Suprapubic skin (tissue), 4 donors: Measurements from ENCODE around the gene ADAM19. TPM values are rescaled to one million over a fixed set of nuclear protein-coding genes. Genes with fewer than 3 reads are reported as not detected.
A peak's percentile ranks its signal among the peaks of the same experiment; 100 is the strongest.

Source experiments
- DNase-seq, 2 donors: peaks; one replicate each; pipeline ENCODE4 v3.0.0-alpha.2; 2019; ENCODE audit warnings: low spot score in 2 of 2
- H3K27ac ChIP-seq: fragments of 200-600 bp; sonication (generic); one replicate; pipeline ENCODE4 v1.5.1; 2019
- H3K27me3 ChIP-seq: fragments of 200-600 bp; sonication (generic); one replicate; pipeline ENCODE4 v1.5.1; 2019
- H3K36me3 ChIP-seq: fragments of 200-600 bp; sonication (generic); one replicate; pipeline ENCODE4 v1.5.1; 2019
- H3K4me1 ChIP-seq: fragments of 200-600 bp; sonication (generic); one replicate; pipeline ENCODE4 v1.5.1; 2019
- H3K4me3 ChIP-seq: fragments of 200-600 bp; sonication (generic); one replicate; pipeline ENCODE4 v1.5.1; 2019; ENCODE audit warnings: mild to moderate bottlenecking
- H3K9me3 ChIP-seq: fragments of 200-600 bp; sonication (generic); one replicate; pipeline ENCODE4 v1.5.1; 2019
- CTCF ChIP-seq, 2 donors: fragments of 200-600 bp in 1 of 2; fragments of 450-650 bp in 1 of 2; sonication (generic) in 1 of 2; IDR thresholded peaks; one replicate each; pipeline ENCODE4 v1.5.1; 2016 to 2019; ENCODE audit warnings: antibody characterized with exemption in 2 of 2, mild to moderate bottlenecking in 1 of 2, moderate library complexity in 1 of 2
- EP300 ChIP-seq: sonication (generic); formaldehyde crosslinking; IDR thresholded peaks from one replicate; pipeline ENCODE4 v1.6.1; 2017; ENCODE audit warnings: antibody characterized with exemption
- POLR2A ChIP-seq, 2 donors: fragments of 450-650 bp; IDR thresholded peaks; one replicate each; pipeline ENCODE4 v1.6.1; 2017; ENCODE audit warnings: antibody characterized with exemption in 2 of 2, mild to moderate bottlenecking in 2 of 2, moderate library complexity in 2 of 2
- POLR2AphosphoS5 ChIP-seq, 3 donors: sonication (generic); formaldehyde crosslinking; IDR thresholded peaks; one replicate each; pipeline ENCODE4 v1.6.1; 2017; ENCODE audit warnings: antibody characterized with exemption in 3 of 3
- WGBS: methylation state at CpG from one replicate; pipeline ENCODE4 v1.1.5; 2018; 5-methylcytosine and 5-hydroxymethylcytosine counted together
- total RNA-seq, 4 donors: library from RNA; depleted of rRNA; stranded (reverse); fragments of >200 nt; gene quantifications; one replicate each; pipeline ENCODE4 v1.1.0, GENCODE V29; 2016

Gene ADAM19
- total RNA-seq, 4 donors from 2014 or later = 0.42 to 2.6 (median 1.3) TPM

GRCh38 chr5:157479166-157479565 is 96.4 kb downstream of the ADAM19 start:
- WGBS = 87% methylated on average over 4 of the region's 4 CpGs
- H3K27ac ChIP-seq = no peak overlapping the region

GRCh38 chr5:157478726-157479125 is 96.8 kb downstream of the ADAM19 start:
- no peak for DNase-seq
- Histone ChIP-seq H3K27ac (no peak overlapping the region), H3K4me3 (no peak overlapping the region), H3K4me1 (no peaks in the 10 kb centered on the region), H3K9me3 (no peaks in the 10 kb centered on the region), H3K27me3 (no peaks in the 10 kb centered on the region), H3K36me3 (peaks cover 4% of the 10 kb centered on the region)
- TF ChIP-seq EP300 = no peak
- no peak for TF ChIP-seq POLR2AphosphoS5 (IDR thresholded peaks at IDR 0.05)
- TF ChIP-seq CTCF (IDR thresholded peaks at IDR 0.05) = no peak
- no peak for TF ChIP-seq POLR2A (IDR thresholded peaks at IDR 0.05)
- 91% methylated on average over 2 of the region's 2 CpGs for WGBS

More at GRCh38 chr5:157479166-157479565, 96.4 kb downstream of the ADAM19 start:
- Histone ChIP-seq H3K27me3 (no peaks in the 10 kb centered on the region), H3K36me3 (no peaks in the 10 kb centered on the region), H3K4me3 (no peak overlapping the region), H3K4me1 (no peaks in the 10 kb centered on the region), H3K9me3 (no peaks in the 10 kb centered on the region)
- TF ChIP-seq POLR2AphosphoS5 (IDR thresholded peaks at IDR 0.05) = no peak
- TF ChIP-seq EP300 = no peak
- TF ChIP-seq CTCF (IDR thresholded peaks at IDR 0.05) = no peak
- TF ChIP-seq POLR2A (IDR thresholded peaks at IDR 0.05) = no peak
- no peak for DNase-seq

GRCh38 chr5:157477814-157478494 is 97.6 kb downstream of the ADAM19 start:
- peaks cover 7% of the 10 kb centered on the region for H3K36me3 ChIP-seq
- H3K4me3 ChIP-seq = no peak overlapping the region
- no peak for DNase-seq
- no peaks in the 10 kb centered on the region for H3K27me3 ChIP-seq
- no peaks in the 10 kb centered on the region for H3K9me3 ChIP-seq
- WGBS = 61% methylated on average over 5 of the region's 5 CpGs
- TF ChIP-seq POLR2A (IDR thresholded peaks at IDR 0.05) = no peak
- H3K4me1 ChIP-seq = no peaks in the 10 kb centered on the region
- no peak overlapping the region for H3K27ac ChIP-seq

- no peaks in the 10 kb centered on the region for H3K27me3 ChIP-seq
- peaks cover 11% of the 10 kb centered on the region for H3K36me3 ChIP-seq
- no peaks in the 10 kb centered on the region for H3K4me1 ChIP-seq
- H3K9me3 ChIP-seq = no peaks in the 10 kb centered on the region
- 64% methylated on average over 7 of the region's 7 CpGs for WGBS
- no peak for DNase-seq
- no peak overlapping the region for H3K4me3 ChIP-seq
- H3K27ac ChIP-seq = no peak overlapping the region
- TF ChIP-seq CTCF (IDR thresholded peaks at IDR 0.05) = peak; percentile 49 to 70
- no peak for TF ChIP-seq POLR2AphosphoS5 (IDR thresholded peaks at IDR 0.05)
- TF ChIP-seq EP300 = no peak
Observed at GRCh38 chr5:157476702-157477408, 98.7 kb downstream of the ADAM19 start.

GRCh38 chr5:157475432-157475831 is 100.1 kb downstream of the ADAM19 start:
- no peaks in the 10 kb centered on the region for H3K9me3 ChIP-seq
- H3K27me3 ChIP-seq = no peaks in the 10 kb centered on the region
- DNase-seq = no peak
- no peak overlapping the region for H3K4me3 ChIP-seq
- H3K27ac ChIP-seq = no peak overlapping the region
- H3K4me1 ChIP-seq = no peaks in the 10 kb centered on the region
- H3K36me3 ChIP-seq = peaks cover 11% of the 10 kb centered on the region
- 91% methylated on average over 3 of the region's 3 CpGs for WGBS
- no peak for TF ChIP-seq CTCF (IDR thresholded peaks at IDR 0.05)
- no peak for TF ChIP-seq EP300
- no peak for TF ChIP-seq POLR2A (IDR thresholded peaks at IDR 0.05)
- TF ChIP-seq POLR2AphosphoS5 (IDR thresholded peaks at IDR 0.05) = no peak
